NCI-H1048 (cell line): Measurements from ENCODE around the gene TSPAN18.

ENCODE experiments used
- DNase-seq: peaks from one replicate; lab custom pipeline; 2025; lab: John Stamatoyannopoulos, UW

The TSPAN18 gene

DNA sequence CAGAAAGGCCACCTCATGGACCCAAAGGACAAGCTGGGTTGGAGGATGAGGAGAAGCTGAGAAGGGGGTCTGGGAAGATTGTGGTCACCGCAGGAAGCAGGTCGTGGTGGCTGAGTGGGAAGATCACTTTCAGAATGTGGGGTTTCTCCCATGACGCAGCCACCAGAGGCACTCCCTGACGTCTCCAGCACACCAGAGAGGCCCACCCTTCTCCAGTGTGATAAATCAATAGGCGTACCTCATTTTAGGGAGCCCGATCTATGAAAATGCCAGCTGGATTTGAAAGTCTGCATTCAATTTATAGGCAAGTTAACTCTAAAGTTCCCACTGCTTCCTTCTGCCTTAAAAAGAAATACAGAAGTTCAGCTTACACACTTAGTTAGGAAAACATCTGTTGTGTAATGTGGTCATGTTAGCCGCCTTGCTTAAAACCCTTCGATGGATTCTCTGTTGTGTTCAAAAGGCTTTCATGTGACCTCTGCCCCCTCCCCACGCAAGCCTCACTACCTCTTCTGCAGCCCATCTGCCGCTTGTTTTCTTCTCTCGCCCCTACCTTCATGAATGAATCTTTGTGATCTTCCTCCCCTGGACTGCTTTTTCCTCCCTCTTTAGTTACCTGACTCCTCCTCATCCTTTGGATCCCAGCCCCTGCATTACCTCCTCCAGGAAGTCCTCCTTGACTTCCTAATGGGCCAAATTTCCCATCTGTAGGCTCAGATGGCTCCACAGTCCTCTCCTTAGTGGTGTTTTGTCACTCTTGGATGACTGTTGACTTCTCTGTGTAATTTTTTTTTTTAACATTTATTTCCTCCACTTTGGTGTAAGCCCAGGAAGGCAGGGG is 10.7 kb downstream of the TSPAN18 start:
- DNase-seq: no peak

- no peak for DNase-seq
These were observed 12.0 kb downstream of the TSPAN18 start for GRCh38 chr11:44738791-44739190.

DNA sequence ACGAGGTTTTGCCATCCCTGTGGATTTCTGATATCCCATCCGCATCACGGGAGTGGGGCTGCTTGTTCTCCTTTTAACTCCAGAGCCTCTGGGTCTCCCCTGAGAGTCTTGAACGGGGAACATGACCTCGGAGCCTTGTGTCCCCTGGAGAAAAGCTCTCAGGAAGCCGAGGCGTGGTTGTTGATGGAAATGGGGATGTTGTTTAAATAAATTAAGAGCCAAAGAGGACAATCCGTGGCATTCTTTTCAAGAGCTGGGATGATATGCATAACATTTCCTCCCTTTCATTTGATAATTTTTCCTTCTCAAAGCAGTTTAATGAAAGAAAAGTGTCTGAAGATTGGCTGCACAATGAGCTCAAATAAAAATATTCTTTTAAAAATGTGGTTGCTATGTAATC is 14.2 kb downstream of the TSPAN18 start:
- DNase-seq: no peak

GRCh38 chr11:44741976-44742375 is 15.2 kb downstream of the TSPAN18 start:
- no peak for DNase-seq

- DNase-seq: no peak
These were observed 15.9 kb downstream of the TSPAN18 start for GRCh38 chr11:44742508-44743246.

GRCh38 chr11:44743326-44743725 is 16.6 kb downstream of the TSPAN18 start:
- no peak for DNase-seq

GRCh38 chr11:44743959-44744557 is 17.3 kb downstream of the TSPAN18 start:
- no peak for DNase-seq

DNA sequence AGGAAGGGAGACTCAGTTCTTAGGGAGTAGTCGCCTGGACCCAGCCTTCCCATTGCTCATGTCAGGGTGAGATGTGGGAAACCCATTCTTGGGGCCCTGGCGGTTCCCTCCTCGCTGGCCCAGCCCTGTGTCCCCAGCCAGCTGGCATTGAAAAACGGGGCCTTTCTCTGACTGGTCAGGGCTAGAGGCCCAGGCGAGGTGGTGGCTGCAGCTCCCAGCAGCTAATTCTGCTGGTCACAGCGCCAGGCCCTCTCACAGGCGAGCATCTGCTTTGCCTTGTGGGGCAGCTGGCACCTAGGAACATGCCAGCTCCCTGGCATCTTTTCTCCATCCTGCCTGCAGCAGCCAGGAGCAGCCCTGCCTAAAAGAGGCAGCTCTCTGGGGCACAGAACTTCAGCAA is 20.1 kb downstream of the TSPAN18 start:
- DNase-seq: no peak

DNA sequence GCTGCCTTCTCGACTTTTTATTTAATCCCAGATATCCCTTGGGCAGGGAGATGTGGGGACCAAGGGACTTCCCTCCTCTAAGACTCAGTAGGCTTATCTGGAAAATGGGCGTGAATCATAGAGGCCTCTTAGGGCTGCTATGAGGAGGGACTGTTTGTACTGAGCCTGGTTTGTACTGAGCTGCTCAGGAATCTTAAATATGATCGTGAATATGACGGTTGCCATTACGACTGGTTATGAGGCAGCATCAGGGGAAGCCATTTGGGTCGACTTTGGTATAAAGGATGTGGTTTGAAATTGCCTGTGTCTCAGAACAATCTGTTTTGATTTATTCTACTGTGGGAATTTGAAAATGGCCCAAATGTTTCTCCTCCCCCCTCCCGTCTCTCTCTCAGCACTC is 20.6 kb downstream of the TSPAN18 start:
- no peak for DNase-seq

DNA sequence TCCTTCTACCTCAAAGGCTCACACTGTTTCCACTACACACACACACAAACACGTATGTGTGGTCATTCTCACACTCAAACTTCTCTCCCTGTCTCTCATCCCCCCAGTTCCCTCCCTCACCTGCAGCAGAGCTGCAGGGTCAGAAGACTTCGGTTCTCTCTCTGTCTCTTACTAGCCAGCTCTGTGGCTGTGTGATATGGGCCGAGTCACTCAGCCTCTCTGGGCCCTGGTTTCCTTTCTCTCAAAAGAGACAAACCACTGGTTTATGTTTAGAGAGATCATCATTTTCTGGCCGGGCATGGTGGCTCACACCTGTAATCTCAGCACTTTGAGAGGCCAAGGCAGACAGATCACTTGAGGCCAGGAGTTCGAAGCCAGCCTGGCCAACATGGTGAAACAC is 21.1 kb downstream of the TSPAN18 start:
- no peak for DNase-seq

GRCh38 chr11:44748606-44749005 is 21.8 kb downstream of the TSPAN18 start:
- no peak for DNase-seq

DNA sequence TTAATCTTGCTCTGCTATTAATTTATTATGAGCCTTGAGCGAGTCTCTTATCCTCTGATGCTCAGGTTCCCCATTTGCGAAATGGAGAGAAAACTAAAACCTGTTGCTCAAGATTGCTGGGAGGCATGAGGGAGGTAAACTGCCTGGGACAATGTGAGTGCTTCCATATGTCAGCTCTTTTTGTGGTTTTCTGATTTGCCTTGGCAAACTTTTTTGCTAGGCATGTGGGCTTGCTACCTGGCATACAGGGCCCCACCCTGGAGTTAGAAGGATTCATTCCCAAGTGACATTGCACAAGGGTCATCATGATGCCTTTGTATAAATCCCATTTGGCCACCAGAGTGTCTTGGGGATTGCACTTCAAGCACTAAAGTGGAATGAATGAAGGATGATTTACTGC is 22.4 kb downstream of the TSPAN18 start:
- no peak for DNase-seq

GRCh38 chr11:44750551-44751465 is 24.0 kb downstream of the TSPAN18 start:
- DNase-seq: no peak

- no peak for DNase-seq
These were observed 25.5 kb downstream of the TSPAN18 start for GRCh38 chr11:44752300-44752699.

DNA sequence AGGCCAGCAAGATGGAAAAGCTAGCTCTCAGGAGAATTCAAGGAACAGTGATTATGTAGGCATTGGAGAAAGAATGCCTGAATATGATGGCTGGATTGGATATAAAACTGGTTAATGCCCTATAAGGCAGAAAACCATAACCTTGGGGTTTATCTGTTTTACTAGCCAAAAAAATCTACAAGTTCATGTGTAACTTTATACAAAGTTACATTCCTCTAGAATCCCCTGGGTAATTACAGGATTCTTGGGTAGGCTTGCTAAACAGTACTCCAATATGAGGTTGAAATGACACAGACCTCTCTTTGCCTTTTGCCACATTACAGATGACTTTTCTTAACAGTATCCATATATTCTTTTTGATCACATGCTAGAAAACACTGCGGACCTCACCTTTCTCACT is 26.0 kb downstream of the TSPAN18 start:
- DNase-seq: no peak

DNA sequence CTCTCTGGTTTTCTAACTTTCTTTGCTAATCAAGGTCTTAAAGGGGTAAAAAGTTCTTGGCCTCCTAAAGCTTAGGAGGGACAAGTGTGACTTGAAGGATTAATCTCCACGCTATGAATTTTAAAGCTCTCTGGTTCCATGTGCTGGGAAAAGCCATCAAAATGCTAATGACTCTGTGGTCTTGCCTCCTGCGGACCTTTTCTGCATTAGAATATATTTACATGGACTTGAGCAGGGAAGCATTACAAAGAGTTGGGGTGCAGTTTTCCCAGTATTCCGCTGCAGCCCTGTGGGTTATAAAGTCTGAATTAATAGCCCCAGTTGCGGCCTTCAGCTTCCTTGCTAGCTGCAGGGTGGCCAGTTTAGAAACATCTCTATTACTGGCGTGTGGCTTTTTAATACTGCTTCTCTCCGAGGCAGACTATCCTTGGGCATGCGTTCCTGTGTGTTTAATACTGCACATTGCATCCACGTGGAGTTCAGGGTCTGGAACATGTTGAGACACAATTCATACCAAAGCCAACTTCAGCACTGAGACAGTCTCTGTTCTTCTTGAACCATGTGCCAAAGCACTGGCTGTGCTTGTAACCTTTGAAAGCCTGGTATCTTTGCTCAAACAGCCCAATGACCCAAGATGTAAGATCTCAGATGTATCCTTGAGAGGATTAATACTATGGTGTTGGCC is 27.3 kb downstream of the TSPAN18 start:
- no peak for DNase-seq

DNA sequence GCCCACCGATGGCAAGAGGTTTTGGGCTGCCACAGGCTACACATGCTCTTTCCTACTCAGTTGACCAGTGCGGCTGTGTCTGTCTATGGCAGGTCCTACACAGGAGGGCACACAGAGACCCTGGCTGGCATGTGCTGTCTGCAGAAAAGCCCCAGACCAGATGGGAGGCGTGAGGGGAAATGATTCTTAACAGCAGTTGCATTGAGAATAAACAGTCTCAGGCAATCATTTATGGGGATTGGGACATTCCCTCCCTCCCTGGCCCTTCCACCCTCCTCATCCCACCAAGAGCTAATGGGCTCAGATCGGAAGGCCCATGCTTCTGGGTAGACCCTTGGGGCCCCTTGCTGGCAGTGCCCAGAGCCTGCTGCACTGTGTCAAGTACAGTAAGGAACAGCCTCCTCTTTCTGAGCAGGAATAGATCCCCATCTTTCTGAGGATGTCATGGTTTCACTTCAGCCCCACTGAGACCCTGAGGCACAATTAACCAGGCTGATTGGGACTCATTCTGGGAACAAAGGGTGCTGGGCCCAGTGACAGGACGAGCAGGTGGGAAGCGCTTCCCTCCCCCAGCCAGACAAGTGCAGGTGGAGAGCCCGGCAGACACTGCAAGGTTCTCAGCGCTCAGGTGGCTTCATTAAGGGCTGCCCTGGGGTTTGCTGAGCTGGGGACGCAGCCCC is 28.3 kb downstream of the TSPAN18 start:
- DNase-seq: no peak

- no peak for DNase-seq
These were observed 29.1 kb downstream of the TSPAN18 start for GRCh38 chr11:44755556-44756523.

DNA sequence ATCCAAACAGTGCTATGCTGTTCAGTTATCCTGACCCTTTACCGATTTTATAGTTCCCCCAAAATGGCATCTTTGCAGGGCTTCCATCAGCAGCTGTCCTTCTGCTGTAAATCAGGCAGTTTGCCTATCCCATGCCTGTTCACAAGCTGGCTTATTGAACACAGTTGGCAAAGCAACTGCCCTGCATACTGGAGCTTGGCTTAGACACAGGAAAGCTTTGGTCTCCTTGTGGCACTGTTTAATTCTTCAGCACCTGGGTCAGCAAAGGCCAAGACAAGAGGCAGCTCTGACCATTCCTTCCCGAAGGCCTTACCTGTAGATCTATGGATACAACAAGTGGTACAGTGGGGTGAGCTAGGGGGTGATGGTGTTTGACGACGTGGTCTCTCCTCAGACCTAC is 32.2 kb downstream of the TSPAN18 start:
- DNase-seq: no peak
